Vagina (tissue), 2 donors: Measurements from ENCODE around the gene DNMT1. TPM values are rescaled to one million over a fixed set of nuclear protein-coding genes. Genes with fewer than 3 reads are reported as not detected.

Source experiments
- DNase-seq, 2 donors: peaks; one replicate each; pipeline ENCODE4 v3.0.0-alpha.2; 2017; ENCODE audit errors: extremely low spot score in 2 of 2
- H3K27ac ChIP-seq: fragments of 200-600 bp; sonication (generic); one replicate; pipeline ENCODE4 v1.5.1; 2019
- H3K27me3 ChIP-seq: fragments of 200-600 bp; sonication (generic); one replicate; pipeline ENCODE4 v1.5.1; 2019
- H3K36me3 ChIP-seq, 2 donors: fragments of 200-600 bp; sonication (generic); one replicate each; pipeline ENCODE4 v1.5.1; 2017 to 2019
- H3K4me1 ChIP-seq: fragments of 200-600 bp; sonication (generic); one replicate; pipeline ENCODE4 v1.5.1; 2019
- H3K4me3 ChIP-seq, 2 donors: fragments of 200-600 bp; sonication (generic); 1 replicate in 1 of 2; 2 replicates in 1 of 2; pipeline ENCODE4 v1.5.1; 2016 to 2019
- H3K9me3 ChIP-seq: fragments of 200-600 bp; sonication (generic); one replicate; pipeline ENCODE4 v1.5.1; 2019
- CTCF ChIP-seq, 3 experiments: fragments of 450-650 bp in 2 of 3; fragments of 200-600 bp in 1 of 3; sonication (generic) in 1 of 3; IDR thresholded peaks; one replicate each; pipeline ENCODE4 v1.5.1; 2017 to 2019; ENCODE audit warnings: antibody characterized with exemption in 3 of 3, mild to moderate bottlenecking in 2 of 3, moderate library complexity in 2 of 3
- POLR2A ChIP-seq, 2 donors: fragments of 450-650 bp; IDR thresholded peaks; one replicate each; pipeline ENCODE4 v1.6.1; 2017; ENCODE audit warnings: antibody characterized with exemption in 2 of 2, mild to moderate bottlenecking in 2 of 2, moderate library complexity in 2 of 2
- POLR2AphosphoS5 ChIP-seq, 2 donors: sonication (generic); formaldehyde crosslinking; IDR thresholded peaks; one replicate each; pipeline ENCODE4 v1.9.0; 2017; ENCODE audit warnings: antibody characterized with exemption in 2 of 2, mild to moderate bottlenecking in 2 of 2, low read depth in 1 of 2; ENCODE audit not compliant: insufficient read depth in 1 of 2
- intact Hi-C: fragments of 100-400 bp; cut with DNase I; formaldehyde crosslinking; loops from one replicate; pipeline ENCODE4 v1.15.1; 2023
- total RNA-seq: library from RNA; depleted of rRNA; stranded (reverse); fragments of >200 nt; gene quantifications from one replicate; pipeline ENCODE4 v1.2.3, GENCODE V29; 2016

Gene DNMT1
- total RNA-seq, 1 donor from 2014 or later: 36.8 TPM

- TF ChIP-seq CTCF (IDR thresholded peaks at IDR 0.05): peak in 1 of 3 experiments; percentile 7
- peak in 1 of 2 donors; percentile 74 for TF ChIP-seq POLR2AphosphoS5 (IDR thresholded peaks at IDR 0.05; ENCODE audit: insufficient read depth in 1 of 2, low read depth in 1 of 2)
- peak in 1 of 2 donors; percentile 28 for TF ChIP-seq POLR2A (IDR thresholded peaks at IDR 0.05)
- H3K4me1 ChIP-seq: peaks cover 49% of the 10 kb centered on the region
- no peaks in the 10 kb centered on the region for H3K9me3 ChIP-seq
- H3K27me3 ChIP-seq: no peaks in the 10 kb centered on the region
- peak overlapping the region; percentile 76 to 96 for H3K4me3 ChIP-seq
- peak overlapping the region; percentile 96 for H3K27ac ChIP-seq
- no peaks in the 10 kb centered on the region for H3K36me3 ChIP-seq
- intact Hi-C loops: no loop called here
- no peak for DNase-seq
Measured at GRCh38 chr19:10230173-10230860, 35.6 kb upstream of the DNMT1 start.

GRCh38 chr19:10228920-10229319 lies 34.2 kb upstream of the DNMT1 start:
- Histone ChIP-seq H3K36me3 (peaks cover 0 to 7% of the 10 kb centered on the region in 2 donors), H3K27ac (peak overlapping the region; percentile 96), H3K4me3 (peak overlapping the region; percentile 76 to 96), H3K27me3 (no peaks in the 10 kb centered on the region), H3K9me3 (no peaks in the 10 kb centered on the region), H3K4me1 (peaks cover 58% of the 10 kb centered on the region)
- DNase-seq: no peak
- TF ChIP-seq POLR2A (IDR thresholded peaks at IDR 0.05) (no peak), POLR2AphosphoS5 (IDR thresholded peaks at IDR 0.05; ENCODE audit: insufficient read depth in 1 of 2, low read depth in 1 of 2) (no peak), CTCF (IDR thresholded peaks at IDR 0.05) (peak; percentile 32 to 55 (median 40))
- intact Hi-C loops: no loop called here

- Histone ChIP-seq H3K27me3 (no peaks in the 10 kb centered on the region), H3K27ac (peak overlapping the region; percentile 96), H3K9me3 (no peaks in the 10 kb centered on the region), H3K4me3 (no peak overlapping the region), H3K4me1 (peaks cover 62% of the 10 kb centered on the region), H3K36me3 (peaks cover 0 to 12% of the 10 kb centered on the region in 2 donors)
- TF ChIP-seq POLR2AphosphoS5 (IDR thresholded peaks at IDR 0.05; ENCODE audit: insufficient read depth in 1 of 2, low read depth in 1 of 2) (no peak), POLR2A (IDR thresholded peaks at IDR 0.05) (no peak), CTCF (IDR thresholded peaks at IDR 0.05) (no peak)
- intact Hi-C loops: no loop called here
- DNase-seq: no peak
Measured at GRCh38 chr19:10228393-10228792, 33.6 kb upstream of the DNMT1 start.

GRCh38 chr19:10227026-10227971 lies 32.5 kb upstream of the DNMT1 start:
- TF ChIP-seq POLR2AphosphoS5 (IDR thresholded peaks at IDR 0.05; ENCODE audit: insufficient read depth in 1 of 2, low read depth in 1 of 2): peak in 1 of 2 donors; percentile 54
- peak in 1 of 2 donors; percentile 14 for TF ChIP-seq POLR2A (IDR thresholded peaks at IDR 0.05)
- no peak for TF ChIP-seq CTCF (IDR thresholded peaks at IDR 0.05)
- Histone ChIP-seq H3K4me1 (peaks cover 63% of the 10 kb centered on the region), H3K9me3 (no peaks in the 10 kb centered on the region), H3K4me3 (peak overlapping the region; percentile 2 to 40), H3K27ac (peak overlapping the region; percentile 96), H3K36me3 (peaks cover 0 to 14% of the 10 kb centered on the region in 2 donors), H3K27me3 (no peaks in the 10 kb centered on the region)
- DNase-seq: no peak
- intact Hi-C loops: no loop called here
